Endothelial cell of umbilical vein (primary cell): Measurements from ENCODE around the gene DIAPH3. TPM values are rescaled to one million over a fixed set of nuclear protein-coding genes. Genes with fewer than 3 reads are reported as not detected.

Experiments used
- BruUV-seq: library from RNA; stranded (reverse); fragments of 400-500 nt; replicated peaks from 2 replicates; lab custom pipeline; 2021; lab: Mats Ljungman, UMichigan
- CTCF ChIA-PET: fragments of 300-600, 350-600 bp; sonication (Branson Sonifier 250); formaldehyde crosslinking; loops from one replicate; lab custom pipeline; 2021; ENCODE audit warnings: antibody characterized with exemption, inconsistent platforms; lab: Charles Lee
- POLR2A ChIA-PET: fragments of 300-600, 350-600 bp; sonication (Branson Sonifier 250); formaldehyde crosslinking; loops from one replicate; lab custom pipeline; 2021; ENCODE audit warnings: antibody characterized with exemption, inconsistent platforms; lab: Charles Lee
- DNase-seq: peaks from one replicate; pipeline ENCODE4 v3.0.0-alpha.2; 2011; ENCODE audit warnings: low read depth, low spot score
- FAIRE-seq: peaks from 2 replicates; lab custom pipeline; 2011; peaks lifted over from hg19 to GRCh38; lab: Jason Lieb, UNC
- H2AFZ ChIP-seq: 2 replicates; pipeline ENCODE4 v1.6.0; 2012; ENCODE audit warnings: low read depth, low read length, control low read depth, inconsistent platforms
- H3K27ac ChIP-seq: 2 replicates; pipeline ENCODE4 v1.5.1; 2011; ENCODE audit warnings: low read depth, mild to moderate bottlenecking, control low read depth, low read length, moderate library complexity; ENCODE audit not compliant: insufficient read depth
- H3K27me3 ChIP-seq, 2 experiments: 2 replicates each; pipeline versions ENCODE4 v1.6.0 to v1.6.1; 2011; ENCODE audit warnings: low read length in 2 of 2, mixed read lengths in 1 of 2; ENCODE audit not compliant: control insufficient read depth in 2 of 2, insufficient read depth in 2 of 2
- H3K36me3 ChIP-seq, 2 experiments: 2 replicates in 1 of 2; 3 replicates in 1 of 2; pipeline ENCODE4 v1.5.1; 2011; ENCODE audit warnings: low read length in 2 of 2, mild to moderate bottlenecking in 1 of 2, moderate library complexity in 1 of 2; ENCODE audit not compliant: control insufficient read depth in 2 of 2, insufficient read depth in 2 of 2; ENCODE audit errors: extremely low read depth in 1 of 2
- H3K4me1 ChIP-seq: 3 replicates; pipeline ENCODE4 v1.5.1; 2011; ENCODE audit warnings: mild to moderate bottlenecking, low read length; ENCODE audit not compliant: control insufficient read depth, insufficient read depth; ENCODE audit errors: extremely low read depth
- H3K4me2 ChIP-seq: 2 replicates; pipeline ENCODE4 v1.6.1; 2011; ENCODE audit warnings: low read length, control low read depth, mixed read lengths; ENCODE audit not compliant: insufficient read depth
- H3K4me3 ChIP-seq, 3 experiments: fragments of 200-600 bp in 1 of 3; sonication (generic), shearing (Covaris generic) in 1 of 3; replicated peaks in 1 of 3; 2 replicates each; pipeline ENCODE4 v1.5.1; 2011 to 2016; ENCODE audit warnings: control low read depth in 3 of 3, low read length in 3 of 3, mild to moderate bottlenecking in 2 of 3, inconsistent platforms in 1 of 3, low read depth in 1 of 3, moderate library complexity in 1 of 3; ENCODE audit not compliant: insufficient read depth in 1 of 3
- H3K79me2 ChIP-seq: 2 replicates; pipeline ENCODE4 v1.6.0; 2012; ENCODE audit warnings: low read length, inconsistent platforms; ENCODE audit not compliant: control insufficient read depth, insufficient read depth
- H3K9ac ChIP-seq: replicated peaks from 2 replicates; pipeline ENCODE3; 2011; ENCODE audit warnings: low read length, control low read depth; ENCODE audit not compliant: insufficient read depth; ENCODE audit errors: extremely low read depth
- H3K9me1 ChIP-seq: replicated peaks from 3 replicates; pipeline ENCODE4 v1.6.0; 2011; ENCODE audit warnings: mild to moderate bottlenecking, low read length; ENCODE audit not compliant: control insufficient read depth, insufficient read depth; ENCODE audit errors: extremely low read depth
- H3K9me3 ChIP-seq: replicated peaks from 2 replicates; pipeline ENCODE4 v1.5.1; 2012; ENCODE audit warnings: low read length, inconsistent platforms; ENCODE audit not compliant: control insufficient read depth, insufficient read depth
- H4K20me1 ChIP-seq: replicated peaks from 2 replicates; pipeline ENCODE3; 2011; ENCODE audit warnings: mild to moderate bottlenecking, low read length; ENCODE audit not compliant: control insufficient read depth, insufficient read depth; ENCODE audit errors: extremely low read depth
- CTCF ChIP-seq, 2 donors: IDR thresholded peaks; 1 replicate in 1 of 2; 2 replicates in 1 of 2; pipeline ENCODE4 v1.5.1; 2011; ENCODE audit warnings: low read length in 2 of 2, mild to moderate bottlenecking in 2 of 2, moderate library complexity in 2 of 2, control low read depth in 1 of 2, inconsistent platforms in 1 of 2, low read depth in 1 of 2; ENCODE audit not compliant: insufficient read depth in 1 of 2; ENCODE audit errors: extremely low read depth in 1 of 2
- EZH2 ChIP-seq: IDR thresholded peaks from 2 replicates; pipeline ENCODE4 v1.6.1; 2012; ENCODE audit warnings: borderline replicate concordance, low read depth, mild to moderate bottlenecking, moderate library complexity, low read length, inconsistent platforms; ENCODE audit not compliant: severe bottlenecking
- FOS ChIP-seq: IDR thresholded peaks from 2 replicates; pipeline ENCODE4 v1.6.1; 2011; ENCODE audit warnings: mild to moderate bottlenecking, low read length, moderate library complexity, borderline replicate concordance; ENCODE audit not compliant: insufficient read depth
- GATA2 ChIP-seq: IDR thresholded peaks from 2 replicates; pipeline ENCODE4 v1.7.0; 2011; ENCODE audit warnings: low read depth, mild to moderate bottlenecking, moderate library complexity, mixed read lengths, low read length; ENCODE audit not compliant: insufficient read length, insufficient read depth
- JUN ChIP-seq: IDR thresholded peaks from 2 replicates; pipeline ENCODE4 v1.6.1; 2011; ENCODE audit warnings: borderline replicate concordance, low read depth; ENCODE audit not compliant: insufficient read length, insufficient read depth
- MAX ChIP-seq: IDR thresholded peaks from 2 replicates; pipeline ENCODE4 v1.6.1; 2011; ENCODE audit not compliant: insufficient read depth, insufficient read length
- MYC ChIP-seq: IDR thresholded peaks from one replicate; pipeline ENCODE4 v1.6.1; 2011; ENCODE audit warnings: mild to moderate bottlenecking, low read depth, low read length
- POLR2A ChIP-seq: IDR thresholded peaks from 2 replicates; pipeline ENCODE4 v1.6.1; 2012; ENCODE audit warnings: low read depth, mild to moderate bottlenecking, control low read depth, low read length
- POLR2AphosphoS5 ChIP-seq: IDR thresholded peaks from 2 replicates; pipeline ENCODE4 v1.6.1; 2012; ENCODE audit warnings: low read depth, mild to moderate bottlenecking, control low read depth, low read length, moderate library complexity; ENCODE audit not compliant: insufficient read depth
- dilution Hi-C: fragments of 300-500 bp; cut with MboI; formaldehyde crosslinking; loops from one replicate; pipeline ENCODE4 v1.15.0; 2019; ENCODE audit warnings: low sequenced_read_pairs; ENCODE audit not compliant: extremely low pct_ligation_motif_present
- intact Hi-C: fragments of 100-400 bp; cut with micrococcal nuclease; formaldehyde crosslinking; loops from one replicate; pipeline ENCODE4 v1.10.0; 2022
- polyA plus RNA-seq, 4 experiments: library from polyadenylated mRNA; depleted of rRNA in 3 of 4; stranded (reverse) in 3 of 4; unstranded in 1 of 4; fragments of >200 nt; gene quantifications; 2 replicates each; pipeline versions ENCODE4 v1.2.1 to v1.2.3, GENCODE V29; 2011 to 2012; ENCODE audit warnings: missing spikeins in 1 of 4
- total RNA-seq: library from RNA; stranded (reverse); gene quantifications from 2 replicates; pipeline ENCODE4 v1.2.3, GENCODE V29; 2021

DIAPH3 gene
- total and polyA plus RNA-seq, 2 donors (not counting 3 experiments of a cell fraction or from before 2014, with no cell fraction given), result 9.9 to 44.0 TPM

GRCh38 chr13:60165391-60166099, 1.8 kb upstream of the DIAPH3 start:
- Histone ChIP-seq H3K9ac (no peak overlapping the region), H3K27me3 (no peaks in the 10 kb centered on the region), H3K4me1 (peaks cover 18% of the 10 kb centered on the region), H3K36me3 (peaks cover 0 to 1% of the 10 kb centered on the region in 2 experiments), H3K79me2 (peaks cover 29% of the 10 kb centered on the region), H3K27ac (no peak overlapping the region), H3K9me3 (no peaks in the 10 kb centered on the region), H2AFZ (no peak overlapping the region), H3K9me1 (no peaks in the 10 kb centered on the region), H3K4me3 (no peak overlapping the region), H4K20me1 (no peaks in the 10 kb centered on the region), H3K4me2 (no peak overlapping the region)
- intact Hi-C loops, result loop anchor here (10.0 kb wide), 2 partner anchors 269 to 631 kb away; no protein-coding TSS in a partner anchor
- CTCF ChIA-PET, result interaction anchor here (1.2 to 1.3 kb wide), 2 partner anchors 259 to 265 kb away, joined by 3 to 4 read pairs; no protein-coding TSS in a partner anchor
- no peak for FAIRE-seq
- POLR2A ChIA-PET, result no interaction called here
- no peak for TF ChIP-seq MYC
- TF ChIP-seq JUN, result no peak
- no peak for TF ChIP-seq GATA2
- BruUV-seq, result no TSS peak
- no peak for DNase-seq
- dilution Hi-C loops, result no loop called here

- Histone ChIP-seq H3K79me2 (peaks cover 41% of the 10 kb centered on the region), H3K4me3 (peak overlapping the region; percentile 91 to 97 (median 96)), H3K9me1 (no peaks in the 10 kb centered on the region), H3K27ac (peak overlapping the region; percentile 90), H3K4me2 (peak overlapping the region; percentile 90), H3K9ac (peak overlapping the region; percentile 97), H4K20me1 (no peaks in the 10 kb centered on the region), H2AFZ (peak overlapping the region; percentile 92), H3K9me3 (no peaks in the 10 kb centered on the region), H3K4me1 (peaks cover 18% of the 10 kb centered on the region), H3K36me3 (peaks cover 0 to 2% of the 10 kb centered on the region in 2 experiments), H3K27me3 (no peaks in the 10 kb centered on the region)
- BruUV-seq, result TSS peak; percentile 82
- dilution Hi-C loops, result no loop called here
- DNase-seq, result no peak
- no peak for TF ChIP-seq EZH2
- no peak for TF ChIP-seq JUN
- no peak for TF ChIP-seq POLR2A
- no peak for TF ChIP-seq FOS
- no peak for TF ChIP-seq MYC
- no peak for TF ChIP-seq MAX
- TF ChIP-seq GATA2, result no peak
- TF ChIP-seq POLR2AphosphoS5, result no peak
- no peak for TF ChIP-seq CTCF (IDR thresholded peaks at IDR 0.05; ENCODE audit: extremely low read depth in 1 of 2, insufficient read depth in 1 of 2, low read depth in 1 of 2, low read length in 2 of 2)
- intact Hi-C loops, result loop anchor here (10.0 kb wide), 2 partner anchors 270 to 630 kb away; no protein-coding TSS in a partner anchor
- ChIA-PET POLR2A (no interaction called here), CTCF (interaction anchor here (1.1 to 1.3 kb wide), 4 partner anchors 9 to 267 kb away, joined by 4 read pairs; no protein-coding TSS in a partner anchor)
- no peak for FAIRE-seq
Observed at GRCh38 chr13:60164234-60164889, 634 bp upstream of the DIAPH3 start.
